Activated CD4-positive, alpha-beta T cell treated with anti-CD3 and anti-CD28 coated beads, Interleukin-2, amount 50 U/mL, for 4 hours (primary cell): Measurements from ENCODE around the gene NPHP4.

Source experiments
- DNase-seq, 2 experiments: peaks; one replicate each; pipeline ENCODE4 v3.0.0-alpha.2; 2020

NPHP4 gene

GRCh38 chr1:5969168-5969567 lies 23.1 kb downstream of the NPHP4 start:
- DNase-seq, result no peak

- no peak for DNase-seq
Measured at GRCh38 chr1:5968161-5968736, 24.0 kb downstream of the NPHP4 start.

GRCh38 chr1:5967351-5968160 lies 24.7 kb downstream of the NPHP4 start:
- DNase-seq, result no peak

GRCh38 chr1:5966543-5967205 lies 25.6 kb downstream of the NPHP4 start:
- no peak for DNase-seq

GRCh38 chr1:5965586-5966131 lies 26.6 kb downstream of the NPHP4 start:
- DNase-seq, result no peak

GRCh38 chr1:5962265-5963105 lies 29.7 kb downstream of the NPHP4 start:
- no peak for DNase-seq

- no peak for DNase-seq
Measured at GRCh38 chr1:5961601-5962000, 30.6 kb downstream of the NPHP4 start.

GRCh38 chr1:5960336-5960735 lies 31.9 kb downstream of the NPHP4 start:
- no peak for DNase-seq

- no peak for DNase-seq
Measured at GRCh38 chr1:5959667-5960230, 32.5 kb downstream of the NPHP4 start.

GRCh38 chr1:5959087-5959486 lies 33.1 kb downstream of the NPHP4 start:
- no peak for DNase-seq

GRCh38 chr1:5956022-5956830 lies 36.0 kb downstream of the NPHP4 start:
- no peak for DNase-seq

GRCh38 chr1:5955479-5955977 lies 36.7 kb downstream of the NPHP4 start:
- no peak for DNase-seq

GRCh38 chr1:5954964-5955363 lies 37.3 kb downstream of the NPHP4 start:
- DNase-seq, result no peak

- no peak for DNase-seq
Measured at GRCh38 chr1:5953386-5953785, 38.8 kb downstream of the NPHP4 start.

- no peak for DNase-seq
Measured at GRCh38 chr1:5951846-5952410, 40.3 kb downstream of the NPHP4 start.

- DNase-seq, result no peak
Measured at GRCh38 chr1:5950994-5951785, 41.0 kb downstream of the NPHP4 start.

GRCh38 chr1:5950201-5950895 lies 41.9 kb downstream of the NPHP4 start:
- no peak for DNase-seq

GRCh38 chr1:5949761-5950100 lies 42.5 kb downstream of the NPHP4 start:
- DNase-seq, result no peak

GRCh38 chr1:5949085-5949760 lies 43.0 kb downstream of the NPHP4 start:
- DNase-seq, result no peak
